Uterus (tissue), 4 donors: Measurements from ENCODE around the gene ZNF268. TPM values are rescaled to one million over a fixed set of nuclear protein-coding genes. Genes with fewer than 3 reads are reported as not detected.

Experiments
- DNase-seq, 2 donors: peaks; one replicate each; pipeline ENCODE4 v3.0.0-alpha.2; 2019 to 2020
- H3K27ac ChIP-seq, 2 donors: fragments of 200-600 bp; sonication (generic); 1 replicate in 1 of 2; 2 replicates in 1 of 2; pipeline ENCODE4 v1.5.1; 2016 to 2018
- H3K27me3 ChIP-seq, 2 donors: fragments of 200-600 bp; sonication (generic); one replicate each; pipeline ENCODE4 v1.5.1; 2018 to 2019; ENCODE audit warnings: control low read depth in 1 of 2
- H3K36me3 ChIP-seq, 2 donors: fragments of 200-600 bp; sonication (generic); one replicate each; pipeline ENCODE4 v1.5.1; 2019; ENCODE audit warnings: control low read depth in 1 of 2
- H3K4me1 ChIP-seq, 2 donors: fragments of 200-600 bp; sonication (generic); one replicate each; pipeline ENCODE4 v1.5.1; 2018 to 2019; ENCODE audit warnings: control low read depth in 1 of 2
- H3K4me3 ChIP-seq, 2 donors: fragments of 200-600 bp; sonication (generic); 1 replicate in 1 of 2; 2 replicates in 1 of 2; pipeline ENCODE4 v1.5.1; 2018 to 2019; ENCODE audit warnings: mild to moderate bottlenecking in 1 of 2
- H3K9me3 ChIP-seq, 2 donors: fragments of 200-600 bp; sonication (generic); one replicate each; pipeline ENCODE4 v1.5.1; 2019; ENCODE audit warnings: control low read depth in 1 of 2
- CTCF ChIP-seq, 4 experiments: fragments of 200-600 bp in 2 of 4; fragments of 450-650 bp in 2 of 4; sonication (generic) in 2 of 4; IDR thresholded peaks; one replicate each; pipeline ENCODE4 v1.5.1; 2016 to 2019; ENCODE audit warnings: antibody characterized with exemption in 4 of 4, mild to moderate bottlenecking in 2 of 4, moderate library complexity in 1 of 4
- POLR2A ChIP-seq, 2 donors: fragments of 450-650 bp; IDR thresholded peaks; one replicate each; pipeline ENCODE4 v1.6.1; 2016; ENCODE audit warnings: antibody characterized with exemption in 2 of 2, mild to moderate bottlenecking in 1 of 2, moderate library complexity in 1 of 2
- intact Hi-C: fragments of 100-400 bp; cut with DNase I; formaldehyde crosslinking; loops from one replicate; pipeline ENCODE4 v1.15.1; 2023; ENCODE audit warnings: low total_unique reads
- total RNA-seq, 4 donors: library from RNA; depleted of rRNA in 3 of 4; stranded (reverse); fragments of >200 nt in 3 of 4; gene quantifications; one replicate each; pipeline versions ENCODE4 v1.1.0 to v1.2.4, GENCODE V29; 2014 to 2023
- donor health status: DM: yes; HTN: yes; CAD: no.

Gene ZNF268
- total RNA-seq, 4 donors from 2014 or later: 2.1 to 80.9 (median 23.8) TPM

- TF ChIP-seq POLR2A (IDR thresholded peaks at IDR 0.05): no peak
- no peak for TF ChIP-seq CTCF (IDR thresholded peaks at IDR 0.05)
- no peaks in the 10 kb centered on the region for H3K36me3 ChIP-seq
- no peak overlapping the region for H3K4me3 ChIP-seq
- no peak overlapping the region for H3K27ac ChIP-seq
- intact Hi-C loops: no loop called here
- H3K9me3 ChIP-seq: no peaks in the 10 kb centered on the region
- no peaks in the 10 kb centered on the region for H3K27me3 ChIP-seq
- DNase-seq: no peak
- H3K4me1 ChIP-seq: no peaks in the 10 kb centered on the region
These were observed 45.4 kb downstream of the ZNF268 start for GRCh38 chr12:133226690-133227089.

DNA sequence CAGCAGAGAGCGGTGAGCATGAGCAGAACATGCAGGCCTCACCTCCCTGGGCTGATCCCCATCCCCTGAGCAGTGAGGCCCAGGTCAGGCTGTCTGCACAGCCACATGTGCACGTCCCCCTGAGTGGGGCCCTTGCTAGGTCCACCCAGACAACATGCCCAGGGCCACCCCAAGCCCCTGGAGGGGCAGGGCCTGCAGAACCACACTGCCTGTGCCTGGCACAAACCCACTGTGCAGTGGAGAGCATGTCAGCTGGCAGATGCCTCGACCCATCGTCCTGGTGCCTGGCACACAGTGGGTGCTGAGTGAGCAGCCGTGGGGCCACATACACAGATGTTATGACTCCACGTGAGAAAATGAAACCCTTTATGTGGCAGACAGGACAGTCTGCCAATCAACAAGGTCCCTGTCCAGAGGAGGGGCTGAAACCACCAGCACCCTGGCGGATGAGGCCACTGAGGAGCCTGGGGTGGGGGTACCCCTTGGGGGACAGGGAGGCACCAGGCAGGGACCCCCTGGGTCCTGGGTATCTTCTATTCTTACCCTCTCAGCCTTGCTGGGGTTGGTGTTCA lies 46.1 kb downstream of the ZNF268 start:
- Histone ChIP-seq H3K4me1 (no peaks in the 10 kb centered on the region), H3K4me3 (no peak overlapping the region), H3K27me3 (no peaks in the 10 kb centered on the region), H3K9me3 (no peaks in the 10 kb centered on the region), H3K36me3 (no peaks in the 10 kb centered on the region), H3K27ac (no peak overlapping the region)
- TF ChIP-seq CTCF (IDR thresholded peaks at IDR 0.05): no peak
- TF ChIP-seq POLR2A (IDR thresholded peaks at IDR 0.05): no peak
- intact Hi-C loops: no loop called here
- DNase-seq: no peak

- intact Hi-C loops: no loop called here
- no peak overlapping the region for H3K27ac ChIP-seq
These were observed 49.7 kb downstream of the ZNF268 start for GRCh38 chr12:133231001-133231400.

DNA sequence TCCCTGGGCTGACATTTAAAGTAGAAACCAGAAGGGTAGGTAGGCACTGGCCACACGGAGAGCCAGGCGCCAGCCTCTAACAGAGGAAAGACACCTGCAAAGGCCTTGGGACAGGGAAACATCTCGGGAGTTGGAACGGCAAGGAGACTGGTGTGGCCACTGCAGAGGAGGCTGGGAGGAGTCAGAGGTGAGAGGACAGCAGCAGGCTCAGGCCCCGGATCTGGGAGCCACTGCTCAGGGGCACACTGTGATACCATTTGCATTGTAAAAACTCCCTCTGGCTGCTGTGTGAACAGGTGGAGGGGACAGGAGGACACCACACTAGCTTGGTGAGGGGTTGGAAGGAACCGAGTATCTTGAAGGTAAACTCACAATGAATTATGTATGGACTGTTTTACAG lies 51.7 kb downstream of the ZNF268 start:
- TF ChIP-seq POLR2A (IDR thresholded peaks at IDR 0.05) (no peak), CTCF (IDR thresholded peaks at IDR 0.05) (no peak)
- H3K36me3 ChIP-seq: no peaks in the 10 kb centered on the region
- H3K27me3 ChIP-seq: no peaks in the 10 kb centered on the region
- no peaks in the 10 kb centered on the region for H3K4me1 ChIP-seq
- no peak for DNase-seq
- H3K9me3 ChIP-seq: no peaks in the 10 kb centered on the region
- no peak overlapping the region for H3K27ac ChIP-seq
- intact Hi-C loops: no loop called here
- H3K4me3 ChIP-seq: no peak overlapping the region

More at GRCh38 chr12:133231001-133231400, 49.7 kb downstream of the ZNF268 start:
- no peak for TF ChIP-seq CTCF (IDR thresholded peaks at IDR 0.05)
- Histone ChIP-seq H3K9me3 (no peaks in the 10 kb centered on the region), H3K27me3 (no peaks in the 10 kb centered on the region), H3K4me3 (no peak overlapping the region), H3K4me1 (no peaks in the 10 kb centered on the region), H3K36me3 (no peaks in the 10 kb centered on the region)
- DNase-seq: no peak

GRCh38 chr12:133233993-133234564 lies 52.8 kb downstream of the ZNF268 start:
- Histone ChIP-seq H3K9me3 (no peaks in the 10 kb centered on the region), H3K4me1 (no peaks in the 10 kb centered on the region), H3K27me3 (no peaks in the 10 kb centered on the region), H3K27ac (no peak overlapping the region), H3K4me3 (no peak overlapping the region), H3K36me3 (no peaks in the 10 kb centered on the region)
- DNase-seq: no peak
- intact Hi-C loops: no loop called here
- no peak for TF ChIP-seq CTCF (IDR thresholded peaks at IDR 0.05)
- TF ChIP-seq POLR2A (IDR thresholded peaks at IDR 0.05): no peak
